Measurements from ENCODE around the gene PSME3IP1.
"Not testable (repeated sequence)": the region's sequence is repeated elsewhere in the genome, so short reads cannot be mapped to it uniquely, and the experiment has no call there.

Gene PSME3IP1

GRCh38 chr16:57123974-57124674 is 61.7 kb downstream of the PSME3IP1 start:
- no peak for DNase-seq (ENCODE audit: low spot score)

DNA sequence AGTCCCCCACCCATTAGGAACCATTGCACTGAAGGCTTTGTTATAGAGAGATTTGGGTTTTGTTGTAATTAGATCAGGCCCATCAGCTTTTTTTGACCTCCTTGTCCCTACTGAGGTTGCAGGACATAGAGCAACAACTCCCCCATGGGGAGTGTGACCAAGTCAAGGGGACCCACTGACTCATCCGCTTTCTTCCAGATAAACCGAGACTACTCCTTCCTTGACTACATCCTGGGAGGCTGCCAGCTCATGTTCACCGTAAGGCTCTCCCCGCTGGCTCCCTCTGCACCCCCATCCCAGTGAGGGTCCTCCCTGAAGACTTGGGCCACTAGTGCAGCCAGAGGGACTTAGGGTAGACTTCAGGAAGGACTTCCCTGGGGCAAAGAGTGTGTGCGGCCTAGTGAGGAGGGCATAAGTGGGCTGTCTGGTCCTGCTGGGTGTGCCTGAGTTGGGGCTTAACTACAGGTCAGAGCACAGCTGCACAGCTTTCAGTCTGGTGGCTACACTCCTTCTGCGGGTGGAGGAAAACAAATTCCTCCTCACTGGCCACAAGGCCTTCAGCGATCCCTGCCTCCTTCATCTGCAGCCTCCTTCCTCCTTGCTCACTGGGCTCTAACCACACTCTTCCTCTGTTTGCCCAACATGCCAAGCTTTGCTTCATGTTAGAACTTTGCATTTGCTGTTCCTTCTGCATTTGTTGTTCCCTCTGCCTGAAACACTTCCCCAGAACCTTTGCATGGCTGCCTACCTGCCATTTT is 62.4 kb downstream of the PSME3IP1 start:
- no peak for DNase-seq (ENCODE audit: low spot score)

- DNase-seq (ENCODE audit: low spot score), result no peak
Observed at GRCh38 chr16:57118461-57119084, 67.3 kb downstream of the PSME3IP1 start.

- no peak for DNase-seq (ENCODE audit: low spot score)
Observed at GRCh38 chr16:57115514-57116182, 70.2 kb downstream of the PSME3IP1 start.

DNA sequence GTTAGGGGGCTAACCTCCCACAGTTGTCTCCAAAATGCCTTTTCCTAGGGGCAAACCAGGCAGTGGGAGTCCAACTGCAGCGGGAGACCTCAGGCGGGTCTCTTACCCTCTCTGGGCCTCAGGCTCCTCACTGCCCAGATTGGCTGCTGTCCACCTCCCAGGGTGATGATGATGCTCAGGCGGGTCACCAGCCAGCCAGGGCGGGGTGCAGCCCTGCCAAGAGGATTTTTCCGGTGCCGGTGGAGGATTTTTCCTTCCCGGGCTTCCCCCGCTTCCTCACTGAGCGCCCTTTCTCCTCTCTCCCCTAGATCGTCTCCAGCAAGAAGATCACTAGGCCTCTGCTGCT is 70.7 kb downstream of the PSME3IP1 start:
- no peak for DNase-seq (ENCODE audit: low spot score)

DNA sequence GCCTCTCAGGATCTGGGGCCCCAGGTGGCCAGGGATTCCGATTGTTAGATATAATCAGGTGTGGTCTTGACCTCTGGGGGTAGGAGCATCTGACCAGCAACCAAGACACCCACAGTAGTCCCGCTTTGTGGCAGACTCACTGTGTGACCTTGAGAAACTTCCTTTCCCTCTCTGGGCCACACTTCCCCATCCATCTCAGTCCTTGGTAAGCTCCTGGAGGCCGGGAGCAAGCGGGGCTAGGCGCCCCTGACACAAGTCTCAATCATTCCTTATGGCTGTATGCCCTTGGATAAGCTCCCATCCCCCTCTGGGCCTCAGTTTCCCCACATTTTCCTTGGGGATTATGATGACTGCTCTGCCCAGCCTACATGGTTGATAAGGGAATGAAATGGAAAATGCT is 72.2 kb downstream of the PSME3IP1 start:
- DNase-seq (ENCODE audit: low spot score), result no peak

DNA sequence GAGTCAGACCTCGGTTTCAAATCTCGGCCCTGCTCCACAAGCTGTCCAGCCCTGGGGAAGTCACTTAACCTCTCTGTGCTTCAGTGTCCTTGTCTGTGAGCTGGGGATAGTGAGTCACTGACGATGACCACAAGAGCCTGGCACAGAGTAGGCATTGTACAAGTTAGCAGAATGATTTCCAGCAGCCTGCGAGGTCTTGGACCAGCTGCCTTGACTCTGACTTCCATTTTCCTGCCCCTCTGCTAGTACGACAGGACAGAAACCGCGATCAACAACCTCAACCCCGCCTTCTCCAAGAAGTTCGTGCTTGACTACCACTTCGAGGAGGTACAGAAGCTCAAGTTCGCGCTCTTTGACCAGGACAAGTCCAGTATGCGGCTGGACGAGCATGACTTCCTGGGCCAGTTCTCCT is 72.8 kb downstream of the PSME3IP1 start:
- DNase-seq (ENCODE audit: low spot score), result no peak

GRCh38 chr16:57112403-57113041 is 73.3 kb downstream of the PSME3IP1 start:
- DNase-seq (ENCODE audit: low spot score), result no peak

DNA sequence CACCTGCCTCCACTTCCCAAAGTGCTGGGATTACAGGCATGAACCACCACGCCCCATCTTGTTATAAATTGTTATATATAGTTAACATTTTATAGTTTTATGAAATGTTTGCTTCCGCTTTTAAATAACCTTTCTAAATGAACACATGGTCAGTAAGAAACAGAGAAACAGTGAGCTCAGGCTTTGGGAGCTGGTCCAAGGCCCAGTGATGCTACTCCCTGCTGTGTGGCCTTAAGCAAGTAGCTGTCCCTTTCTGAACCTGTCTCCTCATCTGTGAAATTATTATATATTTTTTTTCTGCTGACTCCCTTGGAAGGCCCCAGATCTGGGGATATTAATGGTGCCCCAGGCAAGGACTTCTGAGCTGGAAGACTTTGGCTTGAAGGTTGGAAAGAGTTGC is 74.4 kb downstream of the PSME3IP1 start:
- DNase-seq (ENCODE audit: low spot score), result no peak

- DNase-seq (ENCODE audit: low spot score), result no peak
Observed at GRCh38 chr16:57110937-57111336, 74.9 kb downstream of the PSME3IP1 start.

GRCh38 chr16:57109259-57110105 is 76.4 kb downstream of the PSME3IP1 start:
- not testable (repeated sequence) for DNase-seq (ENCODE audit: low spot score)

DNA sequence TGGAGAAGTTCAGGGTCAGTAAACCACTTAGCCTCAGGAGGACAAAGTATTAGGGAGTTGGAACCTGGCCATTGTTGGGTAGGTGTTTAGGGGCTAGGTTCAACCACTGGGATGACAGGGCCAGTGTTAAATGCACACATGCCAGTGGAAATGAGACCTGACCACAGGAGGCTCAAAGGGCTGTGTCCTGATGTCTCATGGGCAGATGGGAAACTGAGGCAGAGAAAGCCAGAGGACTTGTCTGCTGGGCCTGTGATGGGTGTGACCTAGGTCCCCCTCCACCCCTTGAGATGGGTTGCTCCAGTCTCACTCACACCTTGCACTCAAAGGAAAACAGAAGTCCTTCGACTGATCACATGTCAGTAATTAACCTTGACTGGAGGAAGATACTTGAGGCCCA is 77.4 kb downstream of the PSME3IP1 start:
- DNase-seq (ENCODE audit: low spot score), result no peak

- DNase-seq (ENCODE audit: low spot score), result no peak
Observed at GRCh38 chr16:57107321-57107922, 78.4 kb downstream of the PSME3IP1 start.

- no peak for DNase-seq (ENCODE audit: low spot score)
Observed at GRCh38 chr16:57106767-57107166, 79.1 kb downstream of the PSME3IP1 start.

- DNase-seq (ENCODE audit: low spot score), result no peak
Observed at GRCh38 chr16:57105184-57105583, 80.7 kb downstream of the PSME3IP1 start.

GRCh38 chr16:57104706-57105105 is 81.1 kb downstream of the PSME3IP1 start:
- DNase-seq (ENCODE audit: low spot score), result no peak

DNA sequence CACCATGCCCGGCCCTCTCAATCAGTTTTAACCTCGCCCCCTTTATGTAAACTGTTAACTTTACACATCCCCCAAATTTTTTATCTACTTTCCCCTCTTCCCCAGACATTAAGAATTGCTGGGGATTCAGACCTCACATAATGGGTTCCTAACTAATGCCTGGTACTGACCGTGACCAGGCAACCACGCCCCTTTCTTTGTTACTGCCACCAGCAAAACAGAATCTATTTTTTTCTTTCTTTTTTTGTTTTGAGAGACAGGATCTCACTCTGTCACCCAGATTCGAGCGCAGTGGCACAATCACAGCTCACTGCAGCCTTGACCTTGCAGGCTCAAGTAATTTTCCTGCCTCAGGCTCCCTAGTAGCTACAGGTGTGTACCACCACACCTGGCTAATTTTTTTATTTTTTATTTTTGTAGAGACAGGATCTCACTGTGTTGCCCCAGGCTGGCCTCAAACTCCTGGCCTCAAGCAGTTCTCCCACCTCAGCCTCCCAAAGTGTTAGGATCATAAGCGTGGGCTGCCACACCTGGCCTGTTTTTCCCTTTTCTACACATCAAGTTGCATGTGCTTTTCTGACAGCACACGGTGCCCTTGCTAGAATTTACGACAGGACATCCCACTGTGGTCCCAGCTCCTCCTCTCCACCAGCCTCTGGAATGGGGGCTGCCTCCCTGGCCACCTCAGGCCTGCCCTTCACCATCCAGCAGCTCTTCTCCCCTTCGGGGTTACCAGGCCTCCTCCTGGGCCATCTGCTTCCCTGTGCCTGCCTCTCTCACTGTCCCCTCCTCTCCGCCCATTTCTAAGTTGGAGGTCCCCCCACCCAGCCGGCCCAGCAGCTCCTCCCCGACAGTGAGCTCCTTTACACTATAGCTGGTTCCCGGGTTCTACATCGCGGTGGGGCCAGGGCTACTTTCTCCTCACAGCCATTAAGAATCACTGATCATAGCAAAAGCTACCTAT is 82.7 kb downstream of the PSME3IP1 start:
- no peak for DNase-seq (ENCODE audit: low spot score)
